Prostate gland (tissue), 2 donors: ENCODE data around the gene PLIN5. TPM values are rescaled to one million over a fixed set of nuclear protein-coding genes. Genes with fewer than 3 reads are reported as not detected.
"Not testable (repeated sequence)": the region's sequence is repeated elsewhere in the genome, so short reads cannot be mapped to it uniquely, and the experiment has no call there.

Source experiments
- DNase-seq: peaks from one replicate; pipeline ENCODE4 v3.0.0-alpha.2; 2019; ENCODE audit warnings: low spot score
- H3K27ac ChIP-seq, 2 donors: fragments of 200-600 bp; sonication (generic); 2 replicates each; pipeline ENCODE4 v1.5.1; 2017 to 2019
- H3K27me3 ChIP-seq: fragments of 200-600 bp; sonication (generic); replicated peaks from 2 replicates; pipeline ENCODE4 v1.5.1; 2019; ENCODE audit not compliant: insufficient read depth
- H3K36me3 ChIP-seq, 2 donors: fragments of 200-600 bp; sonication (generic); 1 replicate in 1 of 2; 2 replicates in 1 of 2; pipeline versions ENCODE4 v1.5.1 to v1.8.1; 2017 to 2019
- H3K4me1 ChIP-seq: fragments of 200-600 bp; sonication (generic); replicated peaks from 2 replicates; pipeline ENCODE4 v1.5.1; 2019
- H3K4me3 ChIP-seq, 2 donors: fragments of 200-600 bp; sonication (generic); 2 replicates each; pipeline ENCODE4 v1.5.1; 2017 to 2019
- H3K9me3 ChIP-seq: fragments of 200-600 bp; sonication (generic); 2 replicates; pipeline ENCODE4 v1.5.1; 2017
- CTCF ChIP-seq, 4 experiments: fragments of 200-600 bp in 2 of 4; fragments of 450-650 bp in 2 of 4; sonication (generic) in 2 of 4; IDR thresholded peaks; 1 replicate in 3 of 4; 2 replicates in 1 of 4; pipeline ENCODE4 v1.5.1; 2016 to 2019; ENCODE audit warnings: antibody characterized with exemption in 4 of 4, mild to moderate bottlenecking in 2 of 4, moderate library complexity in 2 of 4
- POLR2A ChIP-seq: fragments of 450-650 bp; IDR thresholded peaks from one replicate; pipeline ENCODE4 v1.6.1; 2016; ENCODE audit warnings: antibody characterized with exemption, mild to moderate bottlenecking
- POLR2AphosphoS5 ChIP-seq: sonication (generic); formaldehyde crosslinking; IDR thresholded peaks from one replicate; pipeline ENCODE4 v1.6.1; 2017; ENCODE audit warnings: antibody characterized with exemption
- WGBS: methylation state at CpG from one replicate; pipeline ENCODE4 v1.1.5; 2018; 5-methylcytosine and 5-hydroxymethylcytosine counted together
- intact Hi-C: fragments of 100-400 bp; cut with DNase I; formaldehyde crosslinking; loops from one replicate; pipeline ENCODE4 v1.14.2; 2022
- total RNA-seq, 2 donors: library from RNA; depleted of rRNA; stranded (reverse); fragments of >200 nt; gene quantifications; one replicate each; pipeline ENCODE4 v1.1.0, GENCODE V29; 2016

PLIN5 gene
- total RNA-seq, 2 donors from 2014 or later: 23.2 to 26.8 TPM

GRCh38 chr19:4548238-4548584 is 13.2 kb upstream of the PLIN5 start:
- 74% methylated on average over 14 of the region's 14 CpGs for WGBS
- DNase-seq: no peak
- no peak overlapping the region for H3K4me3 ChIP-seq

GRCh38 chr19:4547303-4548237 is 12.5 kb upstream of the PLIN5 start:
- WGBS: 61% methylated on average over 30 of the region's 32 CpGs
- H3K27me3 ChIP-seq: no peaks in the 10 kb centered on the region
- intact Hi-C loops: no loop called here
- H3K4me3 ChIP-seq: no peak overlapping the region
- no peak overlapping the region for H3K27ac ChIP-seq
- no peaks in the 10 kb centered on the region for H3K4me1 ChIP-seq
- no peak for DNase-seq
- TF ChIP-seq POLR2AphosphoS5 (no peak), CTCF (IDR thresholded peaks at IDR 0.05) (no peak), POLR2A (no peak)
- H3K9me3 ChIP-seq: no peaks in the 10 kb centered on the region
- H3K36me3 ChIP-seq: no peaks in the 10 kb centered on the region

More at GRCh38 chr19:4548238-4548584, 13.2 kb upstream of the PLIN5 start:
- Histone ChIP-seq H3K36me3 (no peaks in the 10 kb centered on the region), H3K4me1 (no peaks in the 10 kb centered on the region), H3K27me3 (no peaks in the 10 kb centered on the region), H3K9me3 (no peaks in the 10 kb centered on the region), H3K27ac (no peak overlapping the region)
- no peak for TF ChIP-seq POLR2AphosphoS5
- TF ChIP-seq POLR2A: no peak
- intact Hi-C loops: no loop called here

- Histone ChIP-seq H3K36me3 (no peaks in the 10 kb centered on the region), H3K27me3 (no peaks in the 10 kb centered on the region), H3K9me3 (no peaks in the 10 kb centered on the region), H3K27ac (no peak overlapping the region), H3K4me1 (no peaks in the 10 kb centered on the region), H3K4me3 (no peak overlapping the region)
- intact Hi-C loops: no loop called here
- DNase-seq: no peak
- no peak for TF ChIP-seq POLR2A
- no peak for TF ChIP-seq POLR2AphosphoS5
- no peak for TF ChIP-seq CTCF (IDR thresholded peaks at IDR 0.05)
- 83% methylated on average over 87 of the region's 87 CpGs for WGBS
These were observed 9.0 kb upstream of the PLIN5 start for GRCh38 chr19:4543842-4544647.

GRCh38 chr19:4542896-4543841 is 8.1 kb upstream of the PLIN5 start:
- 80% methylated on average over 74 of the region's 77 CpGs for WGBS
- TF ChIP-seq POLR2A: no peak
- TF ChIP-seq POLR2AphosphoS5: no peak
- Histone ChIP-seq H3K4me1 (no peaks in the 10 kb centered on the region), H3K4me3 (no peak overlapping the region), H3K9me3 (no peaks in the 10 kb centered on the region), H3K27me3 (no peaks in the 10 kb centered on the region), H3K27ac (no peak overlapping the region), H3K36me3 (no peaks in the 10 kb centered on the region)
- no peak for DNase-seq
- intact Hi-C loops: no loop called here

GRCh38 chr19:4541806-4542145 is 6.8 kb upstream of the PLIN5 start:
- H3K4me1 ChIP-seq, H3K4me3 ChIP-seq, intact Hi-C loops, H3K27ac ChIP-seq, H3K27me3 ChIP-seq, H3K9me3 ChIP-seq, H3K36me3 ChIP-seq, DNase-seq: not testable (repeated sequence)
- 89% methylated on average over 12 of the region's 12 CpGs for WGBS
